H1 (cell line): ENCODE results near the gene SPI1. TPM values are rescaled to one million over a fixed set of nuclear protein-coding genes. Genes with fewer than 3 reads are reported as not detected.

Experiments used
- CTCF ChIA-PET: fragments of 300-600 bp; sonication (Branson Sonifier 250); formaldehyde crosslinking; loops from one replicate; lab custom pipeline; 2021; ENCODE audit not compliant: partially characterized antibody; lab: Charles Lee
- POLR2A ChIA-PET: fragments of 300-600 bp; sonication (Branson Sonifier 250); formaldehyde crosslinking; loops from one replicate; lab custom pipeline; 2021; ENCODE audit warnings: inconsistent platforms; ENCODE audit not compliant: partially characterized antibody; lab: Charles Lee
- DNase-seq, 2 experiments: peaks; one replicate each; pipeline versions ENCODE4 v3.0.0 to v3.0.0-alpha.2; 2010 to 2022; ENCODE audit warnings: low spot score in 2 of 2, low read depth in 1 of 2, mixed read lengths in 1 of 2
- FAIRE-seq: peaks from 2 replicates; lab custom pipeline; 2011; peaks lifted over from hg19 to GRCh38; lab: Jason Lieb, UNC
- H2AFZ ChIP-seq: 2 replicates; pipeline ENCODE4 v1.8.1; 2012; ENCODE audit warnings: low read length, inconsistent platforms
- H2AK5ac ChIP-seq: 2 replicates; pipeline ENCODE4 v1.6.1; 2013; ENCODE audit warnings: low read depth, low read length
- H2BK120ac ChIP-seq: replicated peaks from 2 replicates; pipeline ENCODE3; 2013; ENCODE audit warnings: low read depth, low read length, inconsistent platforms
- H2BK12ac ChIP-seq: 2 replicates; pipeline ENCODE4 v1.6.1; 2013; ENCODE audit warnings: low read depth, low read length
- H2BK15ac ChIP-seq: 2 replicates; pipeline ENCODE4 v1.6.1; 2013; ENCODE audit warnings: low read length
- H2BK20ac ChIP-seq: 2 replicates; pipeline ENCODE4 v1.6.1; 2013; ENCODE audit warnings: low read length
- H2BK5ac ChIP-seq: 2 replicates; pipeline ENCODE4 v1.6.1; 2013; ENCODE audit warnings: low read depth, low read length
- H3K14ac ChIP-seq: 2 replicates; pipeline ENCODE4 v1.6.1; 2013; ENCODE audit warnings: inconsistent platforms; ENCODE audit not compliant: insufficient read length
- H3K18ac ChIP-seq: 2 replicates; pipeline ENCODE4 v1.6.1; 2013; ENCODE audit warnings: low read length; ENCODE audit errors: extremely low read depth
- H3K23ac ChIP-seq: 2 replicates; pipeline ENCODE4 v1.6.1; 2013; ENCODE audit warnings: inconsistent platforms; ENCODE audit not compliant: insufficient read length
- H3K23me2 ChIP-seq: 2 replicates; pipeline ENCODE4 v1.6.1; 2013; ENCODE audit warnings: low read depth, low read length
- H3K27ac ChIP-seq: 2 replicates; pipeline ENCODE4 v1.6.1; 2011; ENCODE audit warnings: low read depth, low read length, inconsistent platforms
- H3K27me3 ChIP-seq, 4 experiments: replicated peaks in 1 of 4; 1 replicate in 1 of 4; 2 replicates in 3 of 4; pipeline versions ENCODE4 v1.6.1 to v1.8.1; 2011 to 2013; ENCODE audit warnings: low read length in 3 of 4, mild to moderate bottlenecking in 3 of 4, inconsistent platforms in 2 of 4, mixed read lengths in 2 of 4, moderate library complexity in 1 of 4; ENCODE audit not compliant: control insufficient read depth in 3 of 4, insufficient read depth in 3 of 4; ENCODE audit errors: extremely low read depth in 1 of 4
- H3K36me3 ChIP-seq, 4 experiments: 2 replicates each; pipeline versions ENCODE4 v1.6.1 to v1.8.1; 2011 to 2013; ENCODE audit warnings: mild to moderate bottlenecking in 4 of 4, low read length in 3 of 4, moderate library complexity in 2 of 4, control low read depth in 1 of 4, inconsistent platforms in 1 of 4; ENCODE audit not compliant: insufficient read depth in 4 of 4, control insufficient read depth in 2 of 4
- H3K4ac ChIP-seq: replicated peaks from 2 replicates; pipeline ENCODE3; 2013; ENCODE audit warnings: low read length, low read depth, mixed read lengths, inconsistent platforms; ENCODE audit not compliant: insufficient read length
- H3K4me1 ChIP-seq, 4 experiments: replicated peaks in 1 of 4; 1 replicate in 1 of 4; 2 replicates in 3 of 4; pipeline versions ENCODE4 v1.6.1 to v1.8.1; 2011 to 2013; ENCODE audit warnings: low read length in 3 of 4, inconsistent platforms in 2 of 4, mixed read lengths in 1 of 4; ENCODE audit not compliant: insufficient read depth in 4 of 4, control insufficient read depth in 3 of 4
- H3K4me2 ChIP-seq, 2 experiments: 2 replicates each; pipeline versions ENCODE4 v1.6.1 to v1.8.1; 2011 to 2013; ENCODE audit warnings: low read depth in 2 of 2, low read length in 2 of 2, control low read depth in 1 of 2, inconsistent platforms in 1 of 2, mild to moderate bottlenecking in 1 of 2; ENCODE audit not compliant: insufficient read depth in 1 of 2
- H3K4me3 ChIP-seq, 4 experiments: fragments of 200-600, 300-600 bp in 1 of 4; sonication (generic), shearing (Covaris generic), sonication (Bioruptor Twin) in 1 of 4; 2 replicates each; pipeline versions ENCODE4 v1.5.1 to v1.8.1; 2011 to 2016; ENCODE audit warnings: low read length in 4 of 4, low read depth in 3 of 4, control low read depth in 2 of 4, inconsistent platforms in 2 of 4, mild to moderate bottlenecking in 2 of 4, mixed read lengths in 1 of 4, moderate library complexity in 1 of 4; ENCODE audit not compliant: insufficient read depth in 2 of 4; ENCODE audit errors: extremely low read depth in 1 of 4
- H3K56ac ChIP-seq: replicated peaks from 2 replicates; pipeline ENCODE3; 2013; ENCODE audit warnings: low read depth, mild to moderate bottlenecking, mixed read lengths, low read length, inconsistent platforms; ENCODE audit not compliant: insufficient read length
- H3K79me1 ChIP-seq: 2 replicates; pipeline ENCODE4 v1.6.1; 2013; ENCODE audit warnings: low read depth, low read length, control low read depth
- H3K79me2 ChIP-seq, 2 experiments: 2 replicates each; pipeline versions ENCODE4 v1.6.1 to v1.8.1; 2012 to 2013; ENCODE audit warnings: low read length in 2 of 2, mild to moderate bottlenecking in 2 of 2, inconsistent platforms in 1 of 2; ENCODE audit not compliant: insufficient read depth in 2 of 2, control insufficient read depth in 1 of 2
- H3K9ac ChIP-seq, 4 experiments: replicated peaks in 1 of 4; 1 replicate in 1 of 4; 2 replicates in 3 of 4; pipeline versions ENCODE4 v1.6.1 to v1.8.1; 2011 to 2013; ENCODE audit warnings: low read depth in 3 of 4, low read length in 3 of 4, control low read depth in 2 of 4, mild to moderate bottlenecking in 2 of 4, moderate library complexity in 2 of 4, inconsistent platforms in 1 of 4; ENCODE audit errors: extremely low read depth in 1 of 4
- H3K9me3 ChIP-seq, 2 experiments: 2 replicates each; pipeline versions ENCODE4 v1.6.1 to v1.8.1; 2012 to 2013; ENCODE audit warnings: mild to moderate bottlenecking in 2 of 2, moderate library complexity in 2 of 2, control low read depth in 1 of 2, inconsistent platforms in 1 of 2, low read depth in 1 of 2, low read length in 1 of 2, mixed read lengths in 1 of 2; ENCODE audit not compliant: insufficient read depth in 2 of 2
- H4K20me1 ChIP-seq, 2 experiments: replicated peaks in 1 of 2; 2 replicates each; pipeline versions ENCODE3 to v1.8.1; 2011 to 2013; ENCODE audit warnings: inconsistent platforms in 2 of 2, low read length in 2 of 2, mild to moderate bottlenecking in 1 of 2; ENCODE audit not compliant: insufficient read depth in 2 of 2, control insufficient read depth in 1 of 2
- H4K5ac ChIP-seq: 2 replicates; pipeline ENCODE4 v1.6.1; 2013; ENCODE audit warnings: low read length, low read depth, mixed read lengths, inconsistent platforms; ENCODE audit not compliant: insufficient read length
- H4K8ac ChIP-seq: 2 replicates; pipeline ENCODE4 v1.8.0; 2013; ENCODE audit warnings: mild to moderate bottlenecking, moderate library complexity, low read length, inconsistent platforms; ENCODE audit not compliant: insufficient read depth; ENCODE audit errors: extremely low read depth
- H4K91ac ChIP-seq: replicated peaks from 2 replicates; pipeline ENCODE3; 2013; ENCODE audit warnings: low read length, mixed read lengths, inconsistent platforms; ENCODE audit not compliant: insufficient read length
- CHD2 ChIP-seq: IDR thresholded peaks from 2 replicates; pipeline ENCODE4 v1.6.1; 2012; ENCODE audit warnings: low read length, improper control_type of control experiment
- HDAC6 ChIP-seq: IDR thresholded peaks from one replicate; pipeline ENCODE4 v1.7.1; 2012; ENCODE audit warnings: low read depth, mild to moderate bottlenecking, inconsistent platforms, low read length, moderate library complexity
- POLR2A ChIP-seq, 2 experiments: IDR thresholded peaks; 1 replicate in 1 of 2; 2 replicates in 1 of 2; pipeline ENCODE4 v1.6.1; 2011; ENCODE audit warnings: low read depth in 2 of 2, low read length in 2 of 2, mild to moderate bottlenecking in 2 of 2; ENCODE audit errors: control extremely low read depth in 1 of 2
- RNF2 ChIP-seq: fragments of 200-900, 300-1000 bp; sonication (generic); IDR thresholded peaks from 2 replicates; pipeline ENCODE4 v1.7.1; 2016; ENCODE audit warnings: borderline replicate concordance, low read depth, mild to moderate bottlenecking, antibody characterized with exemption, low read length; ENCODE audit not compliant: poor library complexity, severe bottlenecking; ENCODE audit errors: missing control alignments
- WGBS, 2 experiments: shearing (Covaris generic) in 1 of 2; methylation state at CpG; one replicate each; pipeline versions ENCODE4 v1.1.6 to v1.1.7; 2013 to 2015; ENCODE audit warnings: low lambda C conversion rate in 2 of 2, mixed read lengths in 2 of 2, inconsistent platforms in 1 of 2, low coverage in 1 of 2, missing lambda C conversion rate in 1 of 2; ENCODE audit not compliant: insufficient replicate concordance in 2 of 2, insufficient coverage in 1 of 2, insufficient read length in 1 of 2; ENCODE audit errors: extremely low coverage in 1 of 2, missing lambda C conversion rate in 1 of 2; 5-methylcytosine and 5-hydroxymethylcytosine counted together
- polyA plus RNA-seq, 7 experiments: library from polyadenylated mRNA; depleted of rRNA in 3 of 7; stranded (reverse) in 5 of 7; unstranded in 2 of 7; fragments of >200 nt in 5 of 7; fragments of 200-250 nt in 2 of 7; gene quantifications; 1 replicate in 5 of 7; 2 replicates in 1 of 7; 4 replicates in 1 of 7; pipeline versions ENCODE4 v1.2.1 to v1.2.3, GENCODE V29; 2011 to 2013; ENCODE audit warnings: missing spikeins in 2 of 7, mixed read lengths in 2 of 7
- total RNA-seq: library from RNA; stranded (reverse); fragmentation: NEBNext Ultra II Directional; extraction: Animal tissue kit (Norgen Biotek cat#: 25700); gene quantifications from 2 replicates; pipeline ENCODE4 v1.2.1, GENCODE V29; 2021

SPI1 gene
- total and polyA plus RNA-seq, 2 of the 8 experiments (the other 6 are each of a cell fraction or from before 2014, with no cell fraction given): 0.12 TPM; not detected in 1

DNA sequence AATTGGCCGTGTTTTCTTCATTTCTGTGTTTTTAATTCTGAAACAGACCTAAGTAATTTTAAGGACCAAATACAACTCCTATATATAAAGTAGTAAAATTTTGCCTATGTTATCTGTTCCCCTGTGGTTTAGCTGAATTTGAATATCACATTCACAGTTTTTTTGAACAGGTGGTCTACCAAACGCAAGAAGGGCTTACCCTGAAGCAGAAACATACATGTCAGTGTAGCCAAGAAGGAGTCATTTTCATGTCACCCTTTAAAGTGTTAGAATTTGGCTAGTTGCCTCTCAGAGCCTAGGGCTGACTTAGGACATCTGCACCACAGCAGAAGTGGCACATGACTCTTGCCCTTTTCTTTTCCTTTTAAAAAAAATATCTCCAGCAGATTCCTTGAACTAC lies 60.2 kb downstream of the SPI1 start:
- ChIA-PET POLR2A (no interaction called here), CTCF (no interaction called here)
- Histone ChIP-seq H3K79me1 (no peaks in the 10 kb centered on the region), H3K4me1 (no peaks in the 10 kb centered on the region), H3K27ac (no peak overlapping the region), H3K9ac (no peak overlapping the region), H2AK5ac (no peak overlapping the region), H3K27me3 (no peaks in the 10 kb centered on the region), H3K56ac (no peak overlapping the region), H4K20me1 (no peaks in the 10 kb centered on the region), H3K9me3 (no peaks in the 10 kb centered on the region), H3K4me3 (no peak overlapping the region), H3K4ac (no peak overlapping the region), H4K91ac (no peak overlapping the region), H2AFZ (no peak overlapping the region), H3K4me2 (no peak overlapping the region), H4K5ac (no peak overlapping the region), H3K23me2 (no peaks in the 10 kb centered on the region), H3K36me3 (peaks cover 0 to 19% (median 7%) of the 10 kb centered on the region in 4 experiments; a peak in 5 of 8 replicates), H3K18ac (no peak overlapping the region), H2BK15ac (no peak overlapping the region), H2BK5ac (no peak overlapping the region), H4K8ac (no peak overlapping the region), H3K23ac (no peak overlapping the region), H2BK20ac (no peak overlapping the region), H2BK12ac (no peak overlapping the region), H3K79me2 (no peaks in the 10 kb centered on the region), H2BK120ac (no peak overlapping the region), H3K14ac (no peak overlapping the region)
- FAIRE-seq (no peak), DNase-seq (no peak)
- 89% methylated on average over 2 of the region's 2 CpGs; no CpG with 5 or more reads in 1 of the 2 experiments for WGBS, 2 experiments
- TF ChIP-seq RNF2: no peak
- no peak for TF ChIP-seq HDAC6
- no peak for TF ChIP-seq POLR2A (IDR thresholded peaks at IDR 0.05; ENCODE audit: control extremely low read depth in 1 of 2, low read depth in 2 of 2, low read length in 2 of 2)
- TF ChIP-seq CHD2: no peak
